Activated naive CD8-positive, alpha-beta T cell (primary cell): Measurements from ENCODE around the gene DIPK1C.

Experiments used
- H3K27ac Mint-ChIP-seq: one replicate; pipeline ENCODE4 v1.8.0; 2021; ENCODE audit warnings: mixed read lengths
- H3K27me3 Mint-ChIP-seq: one replicate; pipeline ENCODE4 v1.8.0; 2021; ENCODE audit warnings: mixed read lengths
- H3K36me3 Mint-ChIP-seq: one replicate; pipeline ENCODE4 v1.8.0; 2021; ENCODE audit warnings: mixed read lengths
- H3K4me1 Mint-ChIP-seq: one replicate; pipeline ENCODE4 v1.8.0; 2021; ENCODE audit warnings: low read depth, mixed read lengths
- H3K4me3 Mint-ChIP-seq: one replicate; pipeline ENCODE4 v1.8.0; 2021; ENCODE audit warnings: mild to moderate bottlenecking, mixed read lengths
- H3K9me3 Mint-ChIP-seq: one replicate; pipeline ENCODE4 v1.8.0; 2021; ENCODE audit warnings: low read depth, mixed read lengths

The DIPK1C gene

GRCh38 chr18:74450626-74451025 lies 6.5 kb downstream of the DIPK1C start:
- Mint-ChIP-seq H3K9me3 (no peaks in the 10 kb centered on the region), H3K36me3 (no peaks in the 10 kb centered on the region), H3K27ac (no peak overlapping the region), H3K27me3 (peaks cover 9% of the 10 kb centered on the region), H3K4me3 (no peak overlapping the region), H3K4me1 (no peaks in the 10 kb centered on the region)

GRCh38 chr18:74447404-74448152 lies 9.5 kb downstream of the DIPK1C start:
- Mint-ChIP-seq H3K27ac (no peak overlapping the region), H3K9me3 (no peaks in the 10 kb centered on the region), H3K4me1 (no peaks in the 10 kb centered on the region), H3K27me3 (peaks cover 1% of the 10 kb centered on the region), H3K36me3 (no peaks in the 10 kb centered on the region), H3K4me3 (no peak overlapping the region)

GRCh38 chr18:74446631-74447403 lies 10.3 kb downstream of the DIPK1C start:
- no peak overlapping the region for H3K4me3 Mint-ChIP-seq
- peaks cover 1% of the 10 kb centered on the region for H3K27me3 Mint-ChIP-seq
- H3K9me3 Mint-ChIP-seq, result no peaks in the 10 kb centered on the region
- no peaks in the 10 kb centered on the region for H3K4me1 Mint-ChIP-seq
- H3K27ac Mint-ChIP-seq, result no peak overlapping the region
- H3K36me3 Mint-ChIP-seq, result no peaks in the 10 kb centered on the region

- Mint-ChIP-seq H3K4me3 (no peak overlapping the region), H3K27ac (no peak overlapping the region), H3K36me3 (no peaks in the 10 kb centered on the region), H3K27me3 (peaks cover 1% of the 10 kb centered on the region), H3K9me3 (no peaks in the 10 kb centered on the region), H3K4me1 (no peaks in the 10 kb centered on the region)
Observed at GRCh38 chr18:74446178-74446577, 10.9 kb downstream of the DIPK1C start.

- H3K36me3 Mint-ChIP-seq, result no peaks in the 10 kb centered on the region
- no peaks in the 10 kb centered on the region for H3K9me3 Mint-ChIP-seq
- no peak overlapping the region for H3K27ac Mint-ChIP-seq
- H3K4me3 Mint-ChIP-seq, result no peak overlapping the region
- H3K27me3 Mint-ChIP-seq, result peaks cover 1% of the 10 kb centered on the region
- no peaks in the 10 kb centered on the region for H3K4me1 Mint-ChIP-seq
Observed at GRCh38 chr18:74445585-74445984, 11.5 kb downstream of the DIPK1C start.

GRCh38 chr18:74444104-74444503 lies 13.0 kb downstream of the DIPK1C start:
- Mint-ChIP-seq H3K27me3 (peaks cover under 1% of the 10 kb centered on the region), H3K27ac (no peak overlapping the region), H3K36me3 (no peaks in the 10 kb centered on the region), H3K9me3 (no peaks in the 10 kb centered on the region), H3K4me3 (no peak overlapping the region), H3K4me1 (no peaks in the 10 kb centered on the region)

GRCh38 chr18:74440808-74441427 lies 16.2 kb downstream of the DIPK1C start:
- H3K36me3 Mint-ChIP-seq, result no peaks in the 10 kb centered on the region
- H3K4me3 Mint-ChIP-seq, result no peak overlapping the region
- H3K27ac Mint-ChIP-seq, result no peak overlapping the region
- peaks cover 6% of the 10 kb centered on the region for H3K4me1 Mint-ChIP-seq
- H3K9me3 Mint-ChIP-seq, result no peaks in the 10 kb centered on the region
- H3K27me3 Mint-ChIP-seq, result no peaks in the 10 kb centered on the region

GRCh38 chr18:74438091-74438490 lies 19.0 kb downstream of the DIPK1C start:
- H3K27ac Mint-ChIP-seq, result no peak overlapping the region
- peaks cover 6% of the 10 kb centered on the region for H3K4me1 Mint-ChIP-seq
- H3K9me3 Mint-ChIP-seq, result no peaks in the 10 kb centered on the region
- no peaks in the 10 kb centered on the region for H3K36me3 Mint-ChIP-seq
- H3K4me3 Mint-ChIP-seq, result no peak overlapping the region
- H3K27me3 Mint-ChIP-seq, result no peaks in the 10 kb centered on the region

GRCh38 chr18:74436158-74436769 lies 20.8 kb downstream of the DIPK1C start:
- peaks cover 6% of the 10 kb centered on the region for H3K4me1 Mint-ChIP-seq
- H3K27me3 Mint-ChIP-seq, result no peaks in the 10 kb centered on the region
- no peak overlapping the region for H3K27ac Mint-ChIP-seq
- no peaks in the 10 kb centered on the region for H3K36me3 Mint-ChIP-seq
- H3K4me3 Mint-ChIP-seq, result no peak overlapping the region
- H3K9me3 Mint-ChIP-seq, result no peaks in the 10 kb centered on the region

- Mint-ChIP-seq H3K27me3 (no peaks in the 10 kb centered on the region), H3K4me1 (peaks cover 6% of the 10 kb centered on the region), H3K36me3 (no peaks in the 10 kb centered on the region), H3K9me3 (no peaks in the 10 kb centered on the region), H3K4me3 (no peak overlapping the region), H3K27ac (no peak overlapping the region)
Observed at GRCh38 chr18:74435740-74436139, 21.4 kb downstream of the DIPK1C start.

- no peak overlapping the region for H3K4me3 Mint-ChIP-seq
Observed at GRCh38 chr18:74434466-74434865, 22.6 kb downstream of the DIPK1C start.

GRCh38 chr18:74430806-74431571 lies 26.1 kb downstream of the DIPK1C start:
- Mint-ChIP-seq H3K36me3 (no peaks in the 10 kb centered on the region), H3K9me3 (no peaks in the 10 kb centered on the region), H3K4me3 (no peak overlapping the region), H3K4me1 (peaks cover 3% of the 10 kb centered on the region), H3K27ac (no peak overlapping the region), H3K27me3 (no peaks in the 10 kb centered on the region)

More at GRCh38 chr18:74434466-74434865, 22.6 kb downstream of the DIPK1C start:
- Mint-ChIP-seq H3K27ac (no peak overlapping the region), H3K9me3 (no peaks in the 10 kb centered on the region), H3K36me3 (no peaks in the 10 kb centered on the region), H3K4me1 (peaks cover 6% of the 10 kb centered on the region), H3K27me3 (no peaks in the 10 kb centered on the region)

- H3K4me1 Mint-ChIP-seq, result peaks cover 3% of the 10 kb centered on the region
Observed at GRCh38 chr18:74430231-74430630, 26.9 kb downstream of the DIPK1C start.

GRCh38 chr18:74429096-74429495 lies 28.0 kb downstream of the DIPK1C start:
- H3K4me1 Mint-ChIP-seq, result peaks cover 3% of the 10 kb centered on the region
- H3K36me3 Mint-ChIP-seq, result no peaks in the 10 kb centered on the region
- H3K27me3 Mint-ChIP-seq, result no peaks in the 10 kb centered on the region
- no peak overlapping the region for H3K27ac Mint-ChIP-seq
- no peak overlapping the region for H3K4me3 Mint-ChIP-seq
- H3K9me3 Mint-ChIP-seq, result no peaks in the 10 kb centered on the region

More at GRCh38 chr18:74430231-74430630, 26.9 kb downstream of the DIPK1C start:
- Mint-ChIP-seq H3K27me3 (no peaks in the 10 kb centered on the region), H3K36me3 (no peaks in the 10 kb centered on the region), H3K27ac (no peak overlapping the region), H3K4me3 (no peak overlapping the region), H3K9me3 (no peaks in the 10 kb centered on the region)
